Measurements from ENCODE around the gene PPA2. TPM values are rescaled to one million over a fixed set of nuclear protein-coding genes. Genes with fewer than 3 reads are reported as not detected.

PPA2 gene
- total RNA-seq, 1 experiment from 2014 or later, result 76.4 TPM

DNA sequence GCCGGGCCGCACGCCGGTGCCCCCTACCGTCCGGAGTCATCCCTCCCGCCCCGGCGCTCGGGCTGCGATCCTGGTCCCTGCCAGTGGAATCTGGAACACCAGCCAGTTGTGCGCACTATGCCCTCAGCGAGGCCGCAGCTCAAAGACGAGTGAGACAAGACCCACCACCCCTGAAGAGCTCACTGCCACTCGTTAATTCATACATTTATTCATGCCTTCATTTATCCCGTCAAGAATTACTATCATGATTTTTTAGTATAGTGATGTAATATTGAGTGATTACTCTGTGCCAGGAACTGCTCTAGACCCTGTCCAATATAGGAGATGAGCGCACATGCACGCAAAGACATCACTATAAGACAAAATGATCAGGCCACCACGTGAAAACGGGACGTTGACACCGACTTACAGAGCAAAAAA, 247 bp upstream of the PPA2 start:
- Histone ChIP-seq H3K56ac (ENCODE audit: insufficient read length, low read depth, low read length) (no peak overlapping the region), H4K91ac (ENCODE audit: insufficient read length, low read depth, low read length) (no peak overlapping the region), H3K79me2 (ENCODE audit: insufficient read depth, low read length) (peaks cover 1% of the 10 kb centered on the region; the same call in 1 of the 2 replicates), H2BK20ac (ENCODE audit: low read depth, low read length, poor library complexity, severe bottlenecking) (no peak overlapping the region), H2BK12ac (ENCODE audit: insufficient read length, low read depth, low read length) (no peak overlapping the region), H3K79me1 (ENCODE audit: insufficient read depth, low read depth, low read length, poor library complexity, severe bottlenecking) (no peaks in the 10 kb centered on the region), H3K18ac (ENCODE audit: insufficient read length, low read depth, low read length) (no peak overlapping the region), H3K9ac (ENCODE audit: extremely low read depth, insufficient read length, low read length) (no peak overlapping the region), H3K4me1 (ENCODE audit: insufficient read depth, low read length) (peaks cover 3% of the 10 kb centered on the region; the same call in 1 of the 2 replicates), H4K5ac (ENCODE audit: insufficient read length, low read depth, low read length) (no peak overlapping the region), H3K27me3 (ENCODE audit: insufficient read depth, low read length) (0 out of 2 replicates have a peak, but pooled peaks cover 3% of the 10 kb centered on the region), H3K9me3 (ENCODE audit: control insufficient read depth, low read depth, low read length) (no peaks in the 10 kb centered on the region), H4K8ac (replicated peaks; ENCODE audit: insufficient read length, low read depth, low read length) (no peak overlapping the region), H3T11ph (ENCODE audit: low read length) (no peak overlapping the region), H3K23ac (ENCODE audit: insufficient read length, low read depth, low read length) (no peak overlapping the region), H3K27ac (ENCODE audit: insufficient read length, low read depth, low read length) (no peak overlapping the region), H3K23me2 (ENCODE audit: insufficient read length, low read depth, low read length, poor library complexity, severe bottlenecking) (peaks cover 4% of the 10 kb centered on the region), H2AK5ac (ENCODE audit: insufficient read length, low read length) (no peak overlapping the region), H2BK5ac (ENCODE audit: insufficient read length, low read length) (no peak overlapping the region), H3K4me2 (ENCODE audit: insufficient read depth, insufficient read length, low read length) (peak overlapping the region; percentile 19), H3K14ac (ENCODE audit: insufficient read depth, low read length) (no peak overlapping the region), H2BK15ac (ENCODE audit: low read depth, low read length) (no peak overlapping the region), H4K20me1 (ENCODE audit: control insufficient read depth, insufficient read depth, insufficient read length) (no peaks in the 10 kb centered on the region), H2AFZ (ENCODE audit: low read length) (no peak overlapping the region), H2BK120ac (ENCODE audit: low read depth, low read length, poor library complexity, severe bottlenecking) (no peak overlapping the region), H3K4ac (ENCODE audit: low read depth, low read length) (no peak overlapping the region)
- H3K4me1 Mint-ChIP-seq, result peaks cover 17 to 18% of the 10 kb centered on the region in 2 experiments
- peak; percentile 88 for DNase-seq
- no CpG with 5 or more reads among the region's 23 CpGs for WGBS (ENCODE audit: extremely low coverage, insufficient read length, low lambda C conversion rate)
- peak overlapping the region; percentile 96 to 98 for H3K4me3 Mint-ChIP-seq
- no peak overlapping the region for H3K27ac Mint-ChIP-seq
- H3K27me3 Mint-ChIP-seq (ENCODE audit: low read depth), result peaks cover 35% of the 10 kb centered on the region
- no peaks in the 10 kb centered on the region for H3K9me3 Mint-ChIP-seq
- H3K36me3 Mint-ChIP-seq (ENCODE audit: insufficient read depth in 1 of 3, low read depth in 3 of 3), result peaks cover 0 to 4% (median 0%) of the 10 kb centered on the region in 3 experiments; a peak in 3 of 7 replicates
- TF ChIP-seq, protein P1, sequence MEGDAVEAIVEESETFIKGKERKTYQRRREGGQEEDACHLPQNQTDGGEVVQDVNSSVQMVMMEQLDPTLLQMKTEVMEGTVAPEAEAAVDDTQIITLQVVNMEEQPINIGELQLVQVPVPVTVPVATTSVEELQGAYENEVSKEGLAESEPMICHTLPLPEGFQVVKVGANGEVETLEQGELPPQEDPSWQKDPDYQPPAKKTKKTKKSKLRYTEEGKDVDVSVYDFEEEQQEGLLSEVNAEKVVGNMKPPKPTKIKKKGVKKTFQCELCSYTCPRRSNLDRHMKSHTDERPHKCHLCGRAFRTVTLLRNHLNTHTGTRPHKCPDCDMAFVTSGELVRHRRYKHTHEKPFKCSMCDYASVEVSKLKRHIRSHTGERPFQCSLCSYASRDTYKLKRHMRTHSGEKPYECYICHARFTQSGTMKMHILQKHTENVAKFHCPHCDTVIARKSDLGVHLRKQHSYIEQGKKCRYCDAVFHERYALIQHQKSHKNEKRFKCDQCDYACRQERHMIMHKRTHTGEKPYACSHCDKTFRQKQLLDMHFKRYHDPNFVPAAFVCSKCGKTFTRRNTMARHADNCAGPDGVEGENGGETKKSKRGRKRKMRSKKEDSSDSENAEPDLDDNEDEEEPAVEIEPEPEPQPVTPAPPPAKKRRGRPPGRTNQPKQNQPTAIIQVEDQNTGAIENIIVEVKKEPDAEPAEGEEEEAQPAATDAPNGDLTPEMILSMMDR (conservative IDR thresholded peaks at IDR 0.05), result peak; percentile 90

Data from H9 (cell line).